GM06990 (cell line): ENCODE results near the gene WNT11.

Experiments
- DNase-seq: peaks from one replicate; pipeline ENCODE4 v3.0.0-alpha.2; 2011; ENCODE audit not compliant: insufficient read length; ENCODE audit errors: extremely low read depth
- H3K27me3 ChIP-seq: replicated peaks from 2 replicates; pipeline ENCODE4 v1.6.0; 2011; ENCODE audit warnings: low read length; ENCODE audit not compliant: control insufficient read depth, insufficient read depth
- H3K36me3 ChIP-seq: 2 replicates; pipeline ENCODE4 v1.5.1; 2011; ENCODE audit warnings: low read length; ENCODE audit not compliant: control insufficient read depth, insufficient read depth
- H3K4me3 ChIP-seq: replicated peaks from 2 replicates; pipeline ENCODE4 v1.5.1; 2011; ENCODE audit warnings: low read depth, mild to moderate bottlenecking, control low read depth, low read length
- CTCF ChIP-seq: IDR thresholded peaks from 2 replicates; pipeline ENCODE4 v1.5.1; 2011; ENCODE audit warnings: low read length, control low read depth, mild to moderate bottlenecking, inconsistent platforms; ENCODE audit not compliant: insufficient read depth, poor library complexity, severe bottlenecking

Gene WNT11

DNA sequence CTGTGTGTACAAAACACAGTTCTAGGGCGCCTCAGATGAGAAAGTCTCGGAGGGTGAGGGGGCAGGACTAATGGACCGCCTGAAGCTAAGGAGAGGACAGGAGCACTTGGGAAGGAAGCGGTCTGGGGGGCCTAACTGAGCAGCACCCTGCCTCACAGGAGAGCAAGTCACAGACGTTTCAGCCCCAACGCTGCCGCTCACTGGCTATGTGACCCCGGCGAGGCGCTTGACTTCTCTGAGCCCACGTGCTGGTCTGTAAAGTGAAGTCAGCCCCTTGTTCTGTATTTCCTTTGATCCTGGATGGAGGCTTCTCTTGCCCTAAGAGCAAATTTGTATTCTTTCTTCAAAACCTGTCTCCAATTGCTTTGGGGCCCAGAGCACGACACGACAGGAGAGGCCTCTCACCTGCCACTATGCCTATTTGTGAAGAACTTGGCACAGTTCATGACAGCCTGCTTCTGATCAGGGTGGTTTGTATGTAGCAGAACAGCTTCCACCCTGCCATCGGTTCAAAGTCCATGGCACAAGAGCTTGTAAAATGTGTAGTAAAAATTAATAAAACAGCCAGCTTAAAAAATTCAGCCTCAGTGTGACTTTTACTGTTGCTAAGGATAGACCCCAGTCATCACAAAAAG lies 59.1 kb downstream of the WNT11 start:
- no peak for DNase-seq
- H3K4me3 ChIP-seq = no peak overlapping the region
- no peaks in the 10 kb centered on the region for H3K27me3 ChIP-seq
- peaks cover under 1% of the 10 kb centered on the region; the same call in 1 of the 2 replicates for H3K36me3 ChIP-seq
- TF ChIP-seq CTCF = no peak

- DNase-seq = no peak
- TF ChIP-seq CTCF = no peak
- Histone ChIP-seq H3K27me3 (no peaks in the 10 kb centered on the region), H3K4me3 (no peak overlapping the region), H3K36me3 (peaks cover 13% of the 10 kb centered on the region)
Observed at GRCh38 chr11:76143274-76143673, 63.0 kb downstream of the WNT11 start.

DNA sequence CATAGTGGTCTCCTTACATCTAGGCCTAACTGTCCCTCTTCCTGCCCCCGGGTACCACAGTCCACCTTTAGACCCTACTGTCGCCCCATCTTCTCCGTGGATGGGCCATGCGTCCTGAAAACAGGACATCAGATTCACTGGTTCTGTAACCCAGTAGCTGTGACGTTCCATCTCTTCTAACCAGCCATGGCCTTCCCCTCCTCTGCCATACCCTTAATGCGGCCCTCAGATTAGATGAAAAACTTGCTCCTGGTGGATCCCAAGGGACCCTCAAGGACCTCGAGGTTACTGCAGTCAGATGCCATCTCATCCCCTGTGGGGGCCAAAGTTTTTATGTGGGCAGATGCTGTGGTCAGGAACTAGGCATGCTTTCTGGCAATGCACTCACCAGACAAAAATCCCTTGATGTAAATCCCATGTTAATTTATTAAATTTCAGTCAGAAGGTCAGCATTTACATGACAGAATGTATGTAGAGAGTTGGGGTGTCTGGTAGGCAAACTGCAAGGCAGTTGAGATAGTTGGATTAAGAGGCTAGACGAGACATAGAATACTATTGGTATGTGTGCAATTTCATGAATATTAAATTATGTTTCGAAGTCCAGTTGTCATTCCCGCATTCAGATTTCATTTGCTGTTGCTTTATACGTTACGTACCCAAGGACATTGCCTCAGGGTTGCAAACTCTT lies 64.3 kb downstream of the WNT11 start:
- no peak for TF ChIP-seq CTCF
- Histone ChIP-seq H3K36me3 (peaks cover 13% of the 10 kb centered on the region), H3K27me3 (no peaks in the 10 kb centered on the region), H3K4me3 (no peak overlapping the region)
- no peak for DNase-seq

DNA sequence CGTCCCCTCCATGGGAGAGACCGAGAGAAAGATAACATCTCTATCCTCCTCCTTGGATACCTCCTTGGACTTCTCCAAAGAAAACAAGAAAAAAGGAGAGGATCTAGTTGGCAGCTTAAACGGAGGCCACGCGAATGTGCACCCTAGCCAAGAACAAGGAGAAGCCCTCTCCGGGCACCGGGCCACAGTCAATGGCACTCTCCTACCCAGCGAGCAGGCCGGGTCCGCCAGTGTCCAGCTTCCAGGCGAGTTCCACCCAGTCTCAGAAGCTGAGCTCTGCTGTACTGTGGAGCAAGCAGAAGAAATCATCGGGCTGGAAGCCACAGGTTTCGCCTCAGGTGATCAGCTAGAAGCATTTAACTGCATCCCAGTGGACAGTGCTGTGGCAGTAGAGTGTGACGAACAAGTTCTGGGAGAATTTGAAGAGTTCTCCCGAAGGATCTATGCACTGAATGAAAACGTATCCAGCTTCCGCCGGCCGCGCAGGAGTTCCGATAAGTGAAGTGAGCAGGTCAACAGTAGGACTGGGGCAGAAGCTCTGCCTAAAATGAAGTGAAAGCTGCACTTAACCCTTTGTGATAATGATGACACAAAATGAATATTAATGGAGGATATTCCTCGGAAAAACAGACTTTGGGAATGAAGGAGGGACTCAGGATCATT lies 65.3 kb downstream of the WNT11 start:
- H3K36me3 ChIP-seq = peaks cover 15% of the 10 kb centered on the region
- no peak for TF ChIP-seq CTCF
- no peak overlapping the region for H3K4me3 ChIP-seq
- DNase-seq = no peak
- no peaks in the 10 kb centered on the region for H3K27me3 ChIP-seq

DNA sequence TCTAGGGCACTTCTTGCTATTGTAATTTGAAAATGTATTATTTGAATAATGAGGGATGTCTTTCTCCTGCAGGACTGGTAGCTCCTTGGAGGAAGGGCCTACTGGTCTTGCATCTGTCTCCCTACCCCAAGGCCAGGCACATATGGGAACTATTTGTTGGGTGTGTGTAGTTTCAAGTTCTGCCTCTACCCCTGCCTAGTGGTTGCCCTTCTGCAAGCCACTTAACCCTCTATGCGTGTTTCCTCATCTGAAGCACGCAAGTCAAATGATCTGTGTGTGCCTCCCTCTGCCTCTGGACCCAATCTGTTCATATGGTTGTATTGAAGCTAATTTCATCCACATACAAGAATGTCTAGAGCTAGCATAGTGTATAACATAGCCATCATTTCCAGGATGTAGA lies 67.0 kb downstream of the WNT11 start:
- DNase-seq = no peak
- peaks cover 17% of the 10 kb centered on the region for H3K36me3 ChIP-seq

More for the DNA sequence above, 67.0 kb downstream of the WNT11 start:
- TF ChIP-seq CTCF = no peak
- no peak overlapping the region for H3K4me3 ChIP-seq
- no peaks in the 10 kb centered on the region for H3K27me3 ChIP-seq
